Measurements from ENCODE around the gene PCED1B.
"Not testable (repeated sequence)": the region's sequence is repeated elsewhere in the genome, so short reads cannot be mapped to it uniquely, and the experiment has no call there.

GRCh38 chr12:47117305-47117704 lies 37.9 kb downstream of the PCED1B start:
- not testable (repeated sequence) for TF ChIP-seq CTCF, POLR2A (IDR thresholded peaks at IDR 0.05)

Data from testis (tissue), 2 donors.